Gastrocnemius medialis (tissue), 4 donors: ENCODE measurements around the gene ADRA2B.

Experiments
- CTCF ChIP-seq, 5 experiments: fragments of 450-650 bp in 3 of 5; fragments of 200-600 bp in 2 of 5; sonication (generic) in 2 of 5; IDR thresholded peaks in 4 of 5; conservative IDR thresholded peaks in 1 of 5; 1 replicate in 4 of 5; 2 replicates in 1 of 5; pipeline ENCODE4 v1.5.1; 2016 to 2019; ENCODE audit warnings: antibody characterized with exemption in 5 of 5, mild to moderate bottlenecking in 3 of 5, moderate library complexity in 3 of 5
- POLR2A ChIP-seq, 2 donors: fragments of 450-650 bp; IDR thresholded peaks; one replicate each; pipeline ENCODE4 v1.6.1; 2017; ENCODE audit warnings: antibody characterized with exemption in 2 of 2, mild to moderate bottlenecking in 2 of 2, moderate library complexity in 2 of 2

GRCh38 chr2:96145036-96145847 lies 28.9 kb upstream of the ADRA2B start, which contains the start of gene DUSP2:
- TF ChIP-seq CTCF (IDR thresholded peaks at IDR 0.05 in 4 of 5, conservative IDR thresholded peaks at IDR 0.05 in 1 of 5) (peak in 1 of 5 experiments; percentile 11), POLR2A (IDR thresholded peaks at IDR 0.05) (peak; percentile 62 to 80)
